HG03097 (cell line): ENCODE data around the gene DAD1.
"Not testable (repeated sequence)": the region's sequence is repeated elsewhere in the genome, so short reads cannot be mapped to it uniquely, and the experiment has no call there.

Experiments
- ATAC-seq: cut with Tn5 transposase; IDR thresholded peaks from one replicate; pipeline ENCODE4 v1.9.1; 2021; ENCODE audit not compliant: unreplicated experiment, low FRiP score

The DAD1 gene

GRCh38 chr14:22599349-22599748 is 10.3 kb upstream of the DAD1 start:
- no peak for ATAC-seq

- no peak for ATAC-seq
Observed at GRCh38 chr14:22598896-22599244, 9.8 kb upstream of the DAD1 start.

- peak; percentile 64 for ATAC-seq
Observed at GRCh38 chr14:22598099-22598895, 9.3 kb upstream of the DAD1 start, which contains the start of gene ABHD4. TSS of gene ABHD4 (plus strand) at chr14:22598300. CDS start at chr14:22598307, 7 bp downstream.

GRCh38 chr14:22597771-22598098 is 8.7 kb upstream of the DAD1 start:
- no peak for ATAC-seq

GRCh38 chr14:22597265-22597664 is 8.2 kb upstream of the DAD1 start:
- ATAC-seq: no peak

- no peak for ATAC-seq
Observed at GRCh38 chr14:22596354-22596879, 7.4 kb upstream of the DAD1 start.

GRCh38 chr14:22594156-22594716 is 5.2 kb upstream of the DAD1 start:
- ATAC-seq: no peak

- ATAC-seq: no peak
Observed at GRCh38 chr14:22593601-22594000, 4.6 kb upstream of the DAD1 start.

- no peak for ATAC-seq
Observed at GRCh38 chr14:22593189-22593588, 4.2 kb upstream of the DAD1 start.

GRCh38 chr14:22588526-22589095 is 413 bp downstream of the DAD1 start:
- ATAC-seq: peak; percentile 1

- ATAC-seq: not testable (repeated sequence)
Observed at GRCh38 chr14:22587677-22588422, 1.2 kb downstream of the DAD1 start.

- ATAC-seq: no peak
Observed at GRCh38 chr14:22587247-22587646, 1.8 kb downstream of the DAD1 start.

GRCh38 chr14:22583994-22584393 is 5.0 kb downstream of the DAD1 start:
- no peak for ATAC-seq

GRCh38 chr14:22580625-22581024 is 8.4 kb downstream of the DAD1 start:
- no peak for ATAC-seq

GRCh38 chr14:22579881-22580280 is 9.1 kb downstream of the DAD1 start:
- no peak for ATAC-seq

- ATAC-seq: no peak
Observed at GRCh38 chr14:22579236-22579635, 9.8 kb downstream of the DAD1 start.

- ATAC-seq: no peak
Observed at GRCh38 chr14:22577334-22577908, 11.6 kb downstream of the DAD1 start.

GRCh38 chr14:22573804-22574203 is 15.2 kb downstream of the DAD1 start:
- ATAC-seq: no peak

GRCh38 chr14:22572562-22573058 is 16.4 kb downstream of the DAD1 start:
- ATAC-seq: no peak

- ATAC-seq: peak; percentile 61
Observed at GRCh38 chr14:22570132-22570949, 18.7 kb downstream of the DAD1 start.
